ENCODE results near the gene TFF1.

Gene TFF1

DNA sequence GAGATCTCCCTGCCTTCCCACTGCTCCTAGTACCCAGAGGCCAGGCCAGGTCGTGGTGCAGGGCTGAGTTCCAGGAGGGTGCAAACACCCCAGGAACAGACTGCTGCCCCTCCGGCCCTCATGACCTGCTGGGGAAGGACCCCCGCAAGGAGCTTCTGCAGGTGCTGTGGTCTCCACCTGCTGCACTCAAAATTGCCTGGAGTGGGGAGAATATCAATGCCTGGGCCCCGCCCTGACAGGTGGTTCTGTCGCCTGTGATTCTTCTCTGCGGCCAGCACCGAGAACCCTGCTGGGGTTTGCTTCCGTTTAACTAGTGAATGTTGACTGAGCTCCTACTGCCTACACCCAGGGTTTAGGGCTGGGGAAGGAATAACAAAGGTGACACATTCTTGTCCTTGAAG is 49.0 kb downstream of the TFF1 start:
- no peak overlapping the region for H3K4me3 ChIP-seq (ENCODE audit: low read depth in 1 of 2, low read length in 1 of 2)
- TF ChIP-seq CTCF (IDR thresholded peaks at IDR 0.05): no peak
- no peaks in the 10 kb centered on the region for H3K36me3 ChIP-seq
- peak overlapping the region; percentile 88 for H3K27ac ChIP-seq
- no peaks in the 10 kb centered on the region for H3K9me3 ChIP-seq
- peaks cover 87 to 89% of the 10 kb centered on the region in 2 experiments for H3K4me1 ChIP-seq (ENCODE audit: control insufficient read depth in 1 of 2, insufficient read depth in 1 of 2, low read depth in 1 of 2, low read length in 1 of 2)
- H3K27me3 ChIP-seq: no peaks in the 10 kb centered on the region

DNA sequence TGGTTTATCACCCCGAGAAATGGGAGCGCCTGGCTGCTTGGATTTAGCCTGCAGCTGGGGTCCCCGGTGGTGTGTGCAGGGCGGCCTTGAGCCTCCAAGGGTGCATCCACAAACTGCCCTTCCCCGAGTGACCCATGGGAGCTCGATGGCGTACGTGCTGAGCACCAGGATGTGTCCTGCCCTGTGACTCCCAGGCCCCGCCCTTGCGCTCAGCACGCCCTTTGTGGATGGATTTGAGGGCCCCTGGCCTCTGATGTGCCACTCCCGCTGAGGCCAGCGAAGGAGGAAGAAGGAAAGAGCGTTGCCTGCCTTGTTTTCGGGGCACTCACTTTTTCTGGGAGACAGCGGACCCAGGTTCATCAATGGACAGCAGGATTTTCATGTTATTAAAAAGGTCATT is 49.4 kb downstream of the TFF1 start:
- Histone ChIP-seq H3K4me1 (ENCODE audit: control insufficient read depth in 1 of 2, insufficient read depth in 1 of 2, low read depth in 1 of 2, low read length in 1 of 2) (peaks cover 91 to 94% of the 10 kb centered on the region in 2 experiments), H3K27me3 (no peaks in the 10 kb centered on the region), H3K27ac (peak overlapping the region; percentile 88), H3K4me3 (ENCODE audit: low read depth in 1 of 2, low read length in 1 of 2) (no peak overlapping the region), H3K9me3 (no peaks in the 10 kb centered on the region), H3K36me3 (no peaks in the 10 kb centered on the region)
- no peak for TF ChIP-seq CTCF (IDR thresholded peaks at IDR 0.05)

DNA sequence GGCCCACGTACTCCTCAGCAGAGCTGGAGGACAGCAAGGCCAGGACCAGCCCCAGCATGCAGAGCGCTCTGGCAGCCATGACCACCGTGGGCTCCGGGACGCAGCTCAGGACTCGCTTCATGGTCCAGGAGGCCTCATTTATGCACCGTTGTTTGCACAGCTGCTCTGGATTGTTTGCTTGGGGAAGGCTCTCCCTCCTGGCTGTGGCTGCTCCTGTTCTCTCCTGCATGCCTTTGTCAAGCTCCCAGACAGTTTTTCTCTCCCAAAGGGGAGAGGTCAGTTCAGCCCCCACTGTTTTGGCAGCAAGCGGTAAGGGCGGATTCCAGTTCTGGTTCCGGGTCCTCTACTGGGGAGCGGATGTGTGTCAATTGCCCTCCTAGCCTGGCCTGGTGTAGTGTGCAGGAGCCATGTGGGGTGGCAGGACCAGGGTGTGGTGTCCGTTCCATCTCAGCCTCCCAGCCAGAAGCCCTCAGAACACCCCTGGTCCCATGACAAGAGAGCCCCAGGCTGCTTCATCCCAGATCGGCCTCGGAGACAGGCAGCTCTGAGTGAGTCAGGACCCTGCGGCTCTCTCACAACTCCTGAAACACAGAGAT is 50.9 kb downstream of the TFF1 start, which contains the start of gene TFF3:
TFF3 (minus strand) TSS at position 114 of the 596 bp plus-strand sequence; CDS start at position 79, 35 bp downstream.
- H3K4me1 ChIP-seq (ENCODE audit: control insufficient read depth in 1 of 2, insufficient read depth in 1 of 2, low read depth in 1 of 2, low read length in 1 of 2): peaks cover 91 to 96% of the 10 kb centered on the region in 2 experiments
- H3K4me3 ChIP-seq (ENCODE audit: low read depth in 1 of 2, low read length in 1 of 2): no peak within 1 kb of the TSS
- peak within 1 kb of the TSS; percentile 15 for H3K27ac ChIP-seq
- no peak for TF ChIP-seq CTCF (IDR thresholded peaks at IDR 0.05)
- H3K36me3 ChIP-seq: no peaks in the 10 kb centered on the region
- H3K9me3 ChIP-seq: no peaks in the 10 kb centered on the region
- H3K27me3 ChIP-seq: no peaks in the 10 kb centered on the region

DNA sequence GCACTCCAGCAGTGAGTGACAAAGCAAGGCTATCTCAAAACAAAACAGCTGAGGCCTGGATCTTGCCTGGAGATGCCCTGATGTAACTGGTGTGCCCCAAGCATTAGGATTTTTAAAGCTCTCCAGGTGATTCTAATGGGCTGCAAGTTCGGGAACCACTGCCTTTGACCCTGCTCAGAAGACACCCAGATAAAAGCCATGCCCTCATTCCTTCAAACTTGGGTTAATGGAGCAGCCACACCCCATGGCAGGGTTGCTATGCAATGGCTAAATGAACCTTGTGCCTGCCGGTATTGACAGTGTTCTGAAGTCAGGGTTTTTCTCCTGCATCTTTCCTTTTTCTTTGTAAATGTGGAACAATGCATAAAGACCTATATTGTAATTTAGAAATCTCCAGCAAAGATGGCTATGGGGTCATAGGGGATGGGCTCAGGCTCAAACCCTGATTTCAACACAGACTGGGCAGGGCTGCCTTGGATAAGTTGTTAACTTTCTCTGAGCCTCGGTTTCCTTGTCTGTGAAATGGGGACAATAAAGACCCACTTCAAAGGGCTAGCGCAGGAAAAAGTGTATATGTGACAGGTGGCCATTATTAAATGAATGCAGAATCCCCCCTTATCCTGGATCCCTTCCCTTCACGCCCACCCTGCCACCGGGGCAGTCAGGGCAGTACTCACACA is 51.6 kb downstream of the TFF1 start:
- Histone ChIP-seq H3K36me3 (no peaks in the 10 kb centered on the region), H3K27ac (no peak overlapping the region), H3K4me1 (ENCODE audit: control insufficient read depth in 1 of 2, insufficient read depth in 1 of 2, low read depth in 1 of 2, low read length in 1 of 2) (peaks cover 91 to 96% of the 10 kb centered on the region in 2 experiments), H3K4me3 (ENCODE audit: low read depth in 1 of 2, low read length in 1 of 2) (no peak overlapping the region), H3K27me3 (no peaks in the 10 kb centered on the region), H3K9me3 (no peaks in the 10 kb centered on the region)
- no peak for TF ChIP-seq CTCF (IDR thresholded peaks at IDR 0.05)

DNA sequence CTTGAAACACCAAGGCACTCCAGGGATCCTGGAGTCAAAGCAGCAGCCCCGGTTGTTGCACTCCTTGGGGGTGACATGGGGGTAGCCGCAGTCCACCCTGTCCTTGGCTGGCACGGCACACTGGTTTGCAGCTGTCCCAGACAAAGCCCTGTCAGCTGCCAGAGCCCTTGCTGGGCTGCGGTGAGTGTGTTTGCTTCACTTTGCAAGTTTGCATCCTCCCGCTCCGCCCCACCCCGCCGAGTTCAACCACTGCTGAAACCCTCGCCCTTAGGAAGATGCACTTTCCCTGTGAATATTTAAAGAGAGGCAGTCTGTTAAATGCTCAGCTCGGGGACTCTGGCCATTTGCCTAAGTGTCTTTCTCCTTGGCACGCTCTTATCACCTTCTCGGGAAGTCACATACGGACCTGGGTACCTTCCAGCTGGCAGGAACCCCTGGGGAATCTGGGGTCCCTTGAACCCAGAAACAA is 52.8 kb downstream of the TFF1 start:
- Histone ChIP-seq H3K9me3 (no peaks in the 10 kb centered on the region), H3K4me3 (ENCODE audit: low read depth in 1 of 2, low read length in 1 of 2) (no peak overlapping the region), H3K27me3 (no peaks in the 10 kb centered on the region), H3K27ac (peak overlapping the region; percentile 52), H3K36me3 (no peaks in the 10 kb centered on the region), H3K4me1 (ENCODE audit: control insufficient read depth in 1 of 2, insufficient read depth in 1 of 2, low read depth in 1 of 2, low read length in 1 of 2) (peaks cover 91 to 95% of the 10 kb centered on the region in 2 experiments)
- no peak for TF ChIP-seq CTCF (IDR thresholded peaks at IDR 0.05)
